SKM-1 (cell line): ENCODE data around the gene CEPT1.

Experiments
- DNase-seq: peaks from one replicate; lab custom pipeline; 2025; ENCODE audit not compliant: unreplicated experiment; lab: John Stamatoyannopoulos, UW

CEPT1 gene

GRCh38 chr1:111225717-111226400 is 85.8 kb downstream of the CEPT1 start:
- DNase-seq: no peak

DNA sequence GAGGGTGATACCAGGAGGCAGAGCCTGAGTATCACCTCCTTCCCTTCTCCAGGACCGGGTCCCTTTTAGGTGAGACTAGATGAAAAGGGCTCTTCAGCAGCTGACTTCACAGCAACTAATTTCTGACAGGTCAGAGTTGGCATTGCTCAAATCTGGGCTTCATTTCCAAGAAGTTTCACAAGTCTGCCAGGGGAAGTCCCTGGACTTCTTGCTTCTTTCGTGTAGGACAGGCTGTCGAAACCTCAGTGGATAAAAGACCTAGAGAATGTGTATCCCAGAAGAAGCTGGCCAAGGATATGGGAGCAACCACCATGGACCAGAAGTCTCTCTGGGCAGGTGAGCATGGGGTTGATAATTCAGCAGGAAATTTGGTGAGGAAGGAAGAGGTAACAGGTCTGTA is 87.4 kb downstream of the CEPT1 start, which contains the start of gene CHI3L2:
CHI3L2 (plus strand) TSS at position 280 of the 400 bp plus-strand sequence; CDS start at position 297, 17 bp downstream.
- DNase-seq: no peak

DNA sequence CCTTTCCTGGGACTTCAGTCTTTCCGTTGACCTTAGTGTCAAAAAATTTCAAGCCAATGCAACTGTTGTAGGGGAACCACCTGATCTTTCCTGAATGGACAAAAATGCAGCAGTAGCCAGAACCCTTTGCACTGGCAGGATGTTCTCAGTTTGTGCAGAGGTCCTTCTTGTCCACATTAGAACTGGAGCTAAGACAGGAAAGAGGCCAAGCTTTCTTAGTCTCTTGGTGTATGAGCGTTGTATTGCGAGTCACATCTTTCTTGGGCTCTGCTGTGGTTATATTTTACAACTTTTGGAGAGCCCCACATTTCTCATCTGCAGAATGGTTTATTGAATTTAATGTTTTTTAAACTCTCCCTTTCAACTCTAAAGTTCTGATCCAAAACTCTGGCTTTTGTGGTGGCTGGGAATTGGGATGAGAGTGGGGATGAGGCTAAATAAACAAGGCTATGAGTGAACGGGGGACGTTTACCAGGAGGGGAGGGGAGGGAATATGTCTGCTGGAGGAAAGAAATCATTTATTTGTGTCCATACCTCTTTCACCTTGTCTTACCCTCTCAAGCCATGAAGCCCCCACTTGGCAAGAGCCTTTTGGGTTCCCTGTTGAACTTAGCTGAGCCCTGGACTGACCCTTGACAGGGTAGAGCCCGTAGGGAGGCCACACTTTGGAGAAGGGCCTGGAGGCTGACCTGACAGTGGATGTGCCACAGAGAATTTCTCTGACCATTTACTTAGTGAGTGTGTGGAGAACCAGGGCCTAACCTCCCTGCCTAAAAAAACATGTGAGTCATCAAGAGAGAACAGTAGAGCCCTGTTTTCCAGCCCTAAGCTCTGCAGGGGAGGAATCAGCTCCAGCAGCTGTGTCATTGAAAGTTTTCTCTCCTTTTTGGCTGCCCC is 88.1 kb downstream of the CEPT1 start:
- no peak for DNase-seq

- DNase-seq: no peak
Measured at GRCh38 chr1:111228748-111229126, 88.7 kb downstream of the CEPT1 start.

DNA sequence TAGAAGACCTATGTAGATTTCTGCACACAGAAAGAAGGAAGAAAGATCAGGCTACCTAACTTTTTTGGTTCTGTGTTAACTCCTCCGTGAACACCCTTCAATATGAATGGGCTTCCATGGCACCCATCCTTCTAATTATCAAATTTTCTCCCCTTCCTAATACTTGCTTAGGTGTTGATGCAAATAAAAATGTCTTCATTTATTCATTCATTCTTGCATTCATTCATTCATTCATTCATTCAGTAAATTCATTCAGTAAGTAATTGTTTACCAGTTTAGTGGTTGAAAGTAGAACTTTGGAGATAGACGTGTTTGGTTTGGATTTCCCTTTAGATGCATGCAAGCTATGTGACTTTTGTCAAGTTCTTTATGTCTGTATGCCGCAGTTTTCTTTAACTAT is 92.1 kb downstream of the CEPT1 start:
- no peak for DNase-seq

DNA sequence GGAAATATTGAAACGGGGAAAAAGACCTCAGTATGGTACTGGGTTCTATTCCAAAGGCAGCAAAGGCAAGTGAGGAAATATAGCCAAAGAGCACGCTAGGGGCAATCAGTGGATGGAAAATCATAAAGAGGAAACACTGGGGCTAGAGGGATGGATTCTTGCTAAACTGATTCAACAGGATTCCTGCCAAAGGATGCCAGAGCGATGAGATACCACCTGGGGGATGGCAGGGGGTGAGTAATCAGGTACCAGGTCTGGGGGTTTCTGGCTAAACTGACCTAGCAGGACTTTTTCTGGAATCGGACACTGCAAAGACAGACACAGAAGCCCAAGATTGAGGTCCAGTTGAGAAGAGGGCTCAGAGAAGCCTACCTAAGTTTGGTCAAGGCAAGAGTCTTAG is 94.2 kb downstream of the CEPT1 start:
- no peak for DNase-seq
